Cardiac septum (tissue), 1 donor: ENCODE results near the gene ATP2A3. TPM values are rescaled to one million over a fixed set of nuclear protein-coding genes. Genes with fewer than 3 reads are reported as not detected.

Experiments
- DNase-seq: peaks from one replicate; pipeline ENCODE4 v3.0.0-alpha.2; 2020; ENCODE audit warnings: low spot score
- intact Hi-C: fragments of 100-400 bp; cut with DNase I; formaldehyde crosslinking; loops from one replicate; pipeline ENCODE4 v1.14.0; 2022
- total RNA-seq: library from RNA; stranded (reverse); fragmentation: NEBNext Ultra II Directional; extraction: Animal tissue kit (Norgen Biotek cat#: 25700); gene quantifications from one replicate; pipeline ENCODE4 v1.2.1, GENCODE V29; 2021
- donor health status: DM: no; HTN: no; CAD: no.

Gene ATP2A3
- total RNA-seq, 1 donor from 2014 or later: 8.9 TPM

- no peak for DNase-seq
- intact Hi-C loops: no loop called here
These were observed 23.1 kb downstream of the ATP2A3 start for GRCh38 chr17:3940965-3941698.

- intact Hi-C loops: no loop called here
- no peak for DNase-seq
These were observed 26.9 kb downstream of the ATP2A3 start for GRCh38 chr17:3937359-3937758.

- intact Hi-C loops: no loop called here
These were observed 28.3 kb downstream of the ATP2A3 start for GRCh38 chr17:3935825-3936355.

GRCh38 chr17:3935140-3935542, 29.1 kb downstream of the ATP2A3 start:
- intact Hi-C loops: no loop called here

More at GRCh38 chr17:3935825-3936355, 28.3 kb downstream of the ATP2A3 start:
- no peak for DNase-seq

DNA sequence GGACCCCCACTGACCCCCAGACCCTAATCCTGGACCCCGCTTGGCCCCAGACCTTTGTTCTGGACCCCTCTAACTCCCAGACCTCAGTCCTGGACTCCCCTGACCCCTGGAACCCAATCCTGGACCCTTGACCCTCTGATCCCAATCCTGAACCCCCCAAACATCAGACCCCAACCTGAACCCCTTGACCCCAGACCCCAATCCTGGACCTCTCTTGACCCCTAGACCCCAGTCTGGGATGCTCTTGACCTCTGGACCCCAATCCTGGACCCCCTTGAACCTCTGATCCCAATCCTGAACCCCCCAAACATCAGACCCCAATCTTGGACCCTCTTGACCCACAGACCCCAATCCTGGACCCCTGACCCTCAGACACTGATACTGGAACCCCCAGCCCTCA, 34.5 kb downstream of the ATP2A3 start:
- intact Hi-C loops: no loop called here
- no peak for DNase-seq

More at GRCh38 chr17:3935140-3935542, 29.1 kb downstream of the ATP2A3 start:
- peak; percentile 85 for DNase-seq

DNA sequence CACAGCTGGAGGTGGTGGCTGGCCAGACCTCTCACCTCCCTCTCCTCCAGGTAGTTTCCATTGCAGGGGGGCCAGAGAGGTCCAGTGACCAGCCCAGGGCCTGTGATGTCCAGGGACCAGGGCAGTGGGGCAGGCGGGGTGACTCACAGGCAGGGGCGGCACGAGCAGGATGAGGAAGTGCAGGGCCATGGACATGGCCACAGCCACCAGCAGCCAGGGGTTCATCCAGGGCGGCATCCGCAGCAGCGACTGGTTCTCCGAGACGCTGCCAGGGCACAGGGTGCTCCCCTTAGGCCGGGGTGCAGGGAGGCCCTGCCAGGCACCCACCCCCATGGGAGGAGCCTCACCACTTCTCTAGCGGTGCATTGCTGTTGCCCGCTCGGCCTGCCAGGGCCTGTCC, 35.1 kb downstream of the ATP2A3 start:
- DNase-seq: no peak
- intact Hi-C loops: no loop called here

DNA sequence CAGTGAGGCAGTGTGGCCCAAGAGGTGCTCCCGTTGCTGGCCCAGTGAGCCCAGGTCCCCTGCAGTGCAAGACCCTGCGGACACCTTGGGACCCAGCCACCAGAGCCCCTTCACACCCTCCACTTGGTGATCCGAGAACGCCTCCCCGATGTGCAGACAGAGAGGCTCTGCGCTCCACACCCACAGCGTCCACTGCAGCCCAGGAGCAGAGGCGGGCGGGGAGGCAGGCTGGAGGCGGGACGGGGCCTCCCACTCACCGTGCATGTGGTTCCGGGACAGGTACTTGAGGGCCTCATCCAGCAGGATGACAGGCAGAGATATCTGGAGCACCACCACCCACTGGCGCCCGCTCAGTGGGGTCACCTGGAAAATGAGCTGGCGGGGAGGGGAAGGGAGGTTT, 35.8 kb downstream of the ATP2A3 start:
- DNase-seq: no peak
- intact Hi-C loops: no loop called here

DNA sequence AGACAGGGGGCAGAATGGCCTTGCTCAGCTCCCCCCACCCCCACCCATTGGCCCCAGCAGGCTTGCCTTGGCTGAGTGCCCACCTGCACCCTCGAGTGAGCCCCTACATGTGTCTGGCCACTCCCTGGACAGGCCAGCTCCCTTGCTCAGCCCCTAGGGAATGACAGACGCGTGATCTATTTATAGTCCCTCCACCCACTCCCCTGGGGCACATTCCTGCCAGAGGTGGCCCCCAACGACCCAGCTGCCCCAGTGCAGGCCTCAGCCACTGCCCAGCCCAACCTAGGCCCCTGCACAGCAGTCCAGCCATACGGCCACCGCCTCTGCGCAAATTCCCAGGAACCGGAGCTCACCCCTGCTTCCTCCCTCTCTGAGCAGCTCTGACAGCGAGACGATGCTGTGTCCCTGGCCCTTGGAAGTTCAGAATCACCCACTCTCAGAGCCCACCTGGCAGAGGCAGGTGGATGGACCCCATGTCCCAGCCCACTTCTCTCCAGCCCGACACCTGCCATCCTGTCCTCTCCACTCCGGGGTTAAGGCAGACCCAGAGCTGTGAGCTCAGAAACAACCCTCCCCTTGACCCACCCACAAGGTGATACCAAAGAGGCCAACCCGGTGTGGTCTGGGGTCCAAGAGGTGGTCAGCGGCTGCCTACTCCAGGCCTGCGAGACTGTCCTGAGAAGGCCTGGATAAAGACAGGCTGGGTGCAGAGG, 36.5 kb downstream of the ATP2A3 start:
- intact Hi-C loops: loop anchor here (1.0 kb wide), 1 partner anchor 13 kb away; no protein-coding TSS in a partner anchor
- no peak for DNase-seq

DNA sequence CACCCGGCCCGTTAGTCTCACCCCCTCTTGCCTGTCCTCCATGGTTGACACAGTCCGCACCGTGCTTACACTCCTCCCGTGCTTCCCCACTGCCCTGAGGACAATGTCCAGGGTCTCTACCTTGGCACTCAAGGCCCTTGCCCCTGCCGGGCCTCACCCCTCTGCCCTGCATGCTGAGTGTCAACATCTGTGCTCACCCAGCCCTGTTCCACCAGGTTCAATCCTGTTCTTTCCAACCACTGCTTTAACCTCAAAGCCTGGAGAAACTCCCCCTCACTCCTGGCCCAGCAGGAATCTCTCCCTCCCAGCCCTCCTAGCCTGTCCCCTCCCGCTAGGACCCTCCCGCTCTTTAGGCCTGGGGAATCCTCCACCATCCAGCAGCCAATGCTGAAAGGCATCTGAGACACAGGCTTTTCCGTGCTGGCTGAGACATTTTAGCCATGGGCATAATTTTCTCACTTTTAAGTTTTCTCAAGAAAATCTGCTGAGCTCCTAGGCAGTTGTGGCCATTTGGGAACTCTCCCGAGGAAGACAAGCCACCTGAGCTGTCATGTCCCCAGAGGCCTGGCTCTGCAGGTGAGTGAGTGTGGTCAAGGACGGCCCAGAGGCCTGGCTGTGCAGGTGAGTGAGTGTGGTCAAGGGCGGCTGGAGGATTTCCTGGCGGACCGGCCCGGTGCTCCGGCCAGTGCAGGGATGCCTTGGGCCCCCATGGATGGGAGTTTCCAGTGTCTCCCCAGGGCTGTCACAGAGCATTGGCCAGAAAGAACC, 37.2 kb downstream of the ATP2A3 start:
- DNase-seq: no peak
- intact Hi-C loops: loop anchor here (1.0 kb wide), 1 partner anchor 13 kb away; no protein-coding TSS in a partner anchor

DNA sequence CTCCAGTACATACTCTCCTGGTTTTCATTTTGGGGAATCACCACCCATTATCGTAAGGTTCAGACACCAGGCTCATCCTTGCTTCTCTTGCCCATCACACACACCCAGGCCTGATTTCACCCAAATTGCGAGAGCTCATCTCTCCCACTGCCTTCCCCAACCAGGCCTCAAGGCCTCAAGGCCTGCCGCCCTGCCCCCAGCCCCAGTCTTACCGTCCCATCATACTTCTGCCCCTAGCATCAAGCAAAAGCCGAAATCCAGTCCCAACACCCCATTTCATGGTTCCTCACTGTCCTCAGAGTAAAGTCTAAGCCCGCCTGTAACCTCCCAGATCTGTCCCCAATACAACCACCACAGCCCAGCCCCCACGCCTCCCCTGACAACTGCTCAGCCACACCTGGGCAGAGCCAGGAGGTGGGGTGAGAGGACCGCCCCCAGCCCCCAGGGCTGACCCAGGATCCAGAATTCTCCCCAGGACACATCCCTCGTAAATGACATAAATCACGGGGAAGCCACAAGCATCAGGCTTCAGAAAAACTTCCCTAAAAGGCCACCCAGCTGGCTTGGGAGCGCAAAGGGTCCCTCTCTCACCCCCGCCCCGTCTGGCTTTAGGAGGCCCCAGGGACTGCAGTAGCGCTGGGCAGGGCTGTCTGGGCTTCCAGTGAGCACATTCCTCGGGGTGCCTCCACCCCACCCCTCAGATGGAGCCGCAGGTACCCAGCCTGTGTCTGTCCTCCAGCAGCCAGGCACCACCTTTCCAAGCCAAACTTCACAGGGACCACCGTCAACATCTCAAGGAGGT, 38.4 kb downstream of the ATP2A3 start:
- no peak for DNase-seq
- intact Hi-C loops: no loop called here

DNA sequence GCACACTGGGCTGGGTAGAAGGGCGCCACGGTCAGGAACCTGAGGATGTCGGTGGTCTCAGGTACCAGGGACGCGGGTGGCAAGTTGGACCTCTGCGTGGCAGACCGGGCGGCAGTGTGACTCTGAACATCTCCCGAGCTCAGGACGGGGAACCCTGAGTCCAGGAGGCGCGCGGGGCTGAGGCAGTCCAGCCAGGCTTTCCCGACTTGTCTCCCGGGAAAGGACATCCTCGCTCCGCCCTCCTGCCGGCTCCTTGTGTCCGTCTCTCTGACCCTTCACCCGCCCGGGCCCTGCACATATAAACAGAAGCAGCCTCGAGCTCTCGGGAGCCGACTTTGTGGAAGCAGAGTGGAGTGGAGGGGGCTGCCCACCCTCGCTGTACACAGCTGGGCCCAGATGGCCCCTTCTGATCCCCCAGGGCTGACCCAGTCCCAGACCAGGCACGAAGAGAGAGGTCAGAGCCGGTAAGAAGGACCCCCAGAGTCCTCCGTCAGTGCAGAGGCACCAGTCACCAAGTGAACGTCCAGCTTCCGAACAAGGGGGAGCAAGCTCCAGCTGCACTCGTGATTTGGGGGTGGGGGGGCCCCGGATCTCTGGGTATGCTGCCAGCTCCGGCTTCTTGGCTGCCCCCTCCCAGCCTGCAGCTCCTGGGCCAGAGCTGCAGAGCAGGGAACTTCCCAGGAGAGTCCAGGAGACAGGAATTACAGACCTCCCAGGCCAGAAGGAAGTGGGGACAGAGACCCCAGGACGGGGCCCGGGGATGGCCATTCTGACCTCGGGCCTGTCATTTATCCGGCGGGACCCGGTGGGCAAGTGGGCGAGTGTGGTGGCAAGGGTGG, 39.5 kb downstream of the ATP2A3 start:
- intact Hi-C loops: no loop called here
- no peak for DNase-seq

DNA sequence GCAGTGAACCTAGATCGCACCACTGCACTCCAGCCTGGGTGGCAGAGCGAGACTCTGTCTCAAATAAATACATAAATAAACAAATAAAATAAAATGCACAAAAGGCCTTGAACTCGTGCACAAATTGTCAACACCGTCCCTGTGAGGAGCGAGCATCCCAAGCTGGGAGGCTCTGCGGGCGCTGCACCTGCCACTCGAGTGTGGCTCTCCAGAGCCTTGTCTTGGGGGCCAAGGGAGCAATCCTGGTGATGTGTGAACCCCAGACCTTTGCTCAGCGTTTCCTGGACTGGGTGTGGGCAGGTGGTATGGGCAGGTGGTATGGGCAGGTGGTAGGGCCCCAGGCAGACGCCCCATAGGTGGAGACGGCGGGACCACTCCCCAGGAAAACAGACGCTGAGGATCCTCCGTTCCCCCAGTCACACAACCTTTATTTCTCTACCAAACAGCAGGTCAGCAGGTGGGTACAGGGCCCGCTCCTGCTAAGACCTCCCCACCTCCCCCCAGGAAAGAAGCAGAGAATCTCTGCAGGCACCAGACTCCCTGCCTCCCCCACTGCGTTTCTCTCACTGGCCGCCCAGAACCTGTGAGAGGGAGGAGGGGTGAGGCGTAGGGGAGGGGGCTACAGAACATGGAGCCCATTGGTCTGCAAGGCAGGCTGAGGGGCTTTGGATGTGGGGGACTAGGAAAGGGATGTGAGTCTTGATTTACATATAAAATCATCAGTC, 40.6 kb downstream of the ATP2A3 start:
- DNase-seq: no peak
- intact Hi-C loops: no loop called here

DNA sequence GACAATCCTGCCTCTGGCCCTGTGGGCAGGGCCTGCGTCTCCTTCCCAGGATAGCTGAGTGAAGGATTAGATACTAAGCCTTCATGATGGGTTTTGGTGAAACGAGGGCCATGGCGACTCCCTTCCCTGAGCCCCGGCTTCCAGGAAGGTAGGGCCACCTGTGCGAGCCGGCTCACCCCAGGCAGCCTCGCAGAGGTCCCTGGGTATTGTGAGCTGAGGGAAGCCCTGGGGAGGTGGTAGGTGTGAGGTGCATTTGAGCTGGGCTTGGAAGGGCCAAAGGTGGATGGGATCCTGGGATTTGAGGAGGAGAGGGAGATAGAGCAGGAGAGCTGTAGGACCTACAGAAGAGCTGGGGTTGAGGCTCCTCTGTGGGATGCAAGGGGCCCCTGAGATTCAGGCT, 41.5 kb downstream of the ATP2A3 start:
- intact Hi-C loops: no loop called here
- no peak for DNase-seq

DNA sequence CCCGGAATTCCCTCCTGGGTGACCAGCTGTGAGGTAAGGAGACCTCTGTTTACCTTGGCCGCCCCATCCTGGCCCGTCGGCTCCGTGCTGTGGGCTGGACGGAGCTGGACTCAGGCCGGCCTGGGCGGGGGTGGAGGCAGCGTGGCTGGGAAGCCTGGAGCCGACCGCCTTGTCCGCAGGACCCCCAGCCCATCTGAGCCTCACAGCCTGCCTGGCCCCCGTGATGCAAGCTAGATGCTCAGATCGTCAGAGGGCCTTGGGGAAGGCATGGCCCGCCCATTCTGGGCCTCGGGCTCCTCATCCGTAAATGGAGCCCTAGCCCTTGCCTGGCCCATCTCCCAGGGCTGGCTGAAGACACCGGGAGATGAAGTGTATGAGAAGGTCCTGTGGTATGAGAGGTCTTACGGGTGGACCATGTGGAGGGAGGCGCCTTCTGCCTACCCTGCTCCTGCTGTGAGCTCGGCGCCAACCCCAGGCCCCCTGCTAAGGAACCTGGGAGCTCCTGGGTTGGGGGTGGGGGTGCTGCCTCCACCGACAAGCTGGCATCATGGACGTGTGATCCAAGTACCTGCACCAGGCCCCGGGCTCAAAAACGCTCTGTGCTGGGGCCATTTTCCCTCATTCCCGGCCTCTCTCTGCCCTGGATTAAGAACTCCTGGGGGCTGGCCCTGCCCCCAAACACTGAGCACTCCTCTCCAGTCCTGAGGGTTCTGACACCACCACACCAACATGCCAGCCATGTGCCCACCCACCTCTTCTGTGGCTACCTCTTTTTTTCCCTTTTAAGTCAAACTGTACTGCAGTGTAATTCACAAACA, 42.5 kb downstream of the ATP2A3 start:
- intact Hi-C loops: no loop called here
- DNase-seq: no peak

- intact Hi-C loops: no loop called here
- no peak for DNase-seq
These were observed 43.2 kb downstream of the ATP2A3 start for GRCh38 chr17:3921006-3921405.

DNA sequence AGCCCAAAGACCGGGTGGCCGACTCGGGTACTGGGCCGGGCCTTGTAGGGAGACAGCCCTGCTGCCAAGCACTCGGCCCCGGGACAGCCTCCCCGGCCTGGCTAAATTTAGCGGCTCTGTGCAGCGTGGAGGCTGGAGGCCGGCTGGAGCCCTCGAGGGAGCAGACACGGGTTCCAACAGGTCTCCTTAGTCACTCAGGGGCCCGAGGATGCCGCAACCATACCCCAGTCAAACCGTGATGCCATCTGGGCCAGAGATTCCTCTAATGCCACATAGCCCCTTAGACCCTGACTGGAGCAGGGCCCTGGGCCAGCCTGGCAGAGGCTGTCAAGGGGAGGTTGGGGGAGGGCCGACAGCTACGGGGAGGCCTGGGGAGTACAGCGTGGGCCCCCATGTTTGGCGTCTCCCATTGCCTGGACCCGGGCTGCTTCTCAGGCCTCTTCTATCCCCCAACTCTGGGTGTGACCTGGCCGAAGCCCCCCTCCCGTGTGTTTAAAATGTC, 45.1 kb downstream of the ATP2A3 start:
- intact Hi-C loops: loop anchor here (5.0 kb wide), 1 partner anchor 58 kb away; no protein-coding TSS in a partner anchor

More for the DNA sequence above, 45.1 kb downstream of the ATP2A3 start:
- DNase-seq: no peak
